Anterior cingulate cortex (tissue), 58 donors: ENCODE data around the gene ADAMTSL4.
"Not testable (repeated sequence)": the region's sequence is repeated elsewhere in the genome, so short reads cannot be mapped to it uniquely, and the experiment has no call there.

Experiments used
- DNase-seq, 58 donors: peaks; one replicate each; lab custom pipeline; 2025; lab: John Stamatoyannopoulos, UW

The ADAMTSL4 gene

GRCh38 chr1:150564051-150564991, 15.1 kb downstream of the ADAMTSL4 start:
- DNase-seq: no peak

GRCh38 chr1:150565240-150565991, 16.2 kb downstream of the ADAMTSL4 start:
- not testable (repeated sequence) for DNase-seq

- no peak for DNase-seq
Observed at GRCh38 chr1:150566589-150567340, 17.6 kb downstream of the ADAMTSL4 start.

GRCh38 chr1:150567341-150567716, 18.1 kb downstream of the ADAMTSL4 start:
- no peak for DNase-seq

GRCh38 chr1:150567717-150568593, 18.7 kb downstream of the ADAMTSL4 start:
- DNase-seq: peak in 43 of 58 donors; percentile 9 to 84 (median 40)

- no peak for DNase-seq
Observed at GRCh38 chr1:150568594-150568966, 19.4 kb downstream of the ADAMTSL4 start.

- no peak for DNase-seq
Observed at GRCh38 chr1:150572918-150573647, 23.9 kb downstream of the ADAMTSL4 start.

- not testable (repeated sequence) for DNase-seq
Observed at GRCh38 chr1:150573648-150574071, 24.5 kb downstream of the ADAMTSL4 start.

GRCh38 chr1:150574260-150575071, 25.3 kb downstream of the ADAMTSL4 start:
- no peak for DNase-seq

- DNase-seq: no peak
Observed at GRCh38 chr1:150575072-150575489, 25.9 kb downstream of the ADAMTSL4 start.

- DNase-seq: no peak
Observed at GRCh38 chr1:150575518-150576366, 26.5 kb downstream of the ADAMTSL4 start.

GRCh38 chr1:150576367-150576711, 27.1 kb downstream of the ADAMTSL4 start:
- no peak for DNase-seq

GRCh38 chr1:150576794-150577556, 27.8 kb downstream of the ADAMTSL4 start:
- DNase-seq: no peak

GRCh38 chr1:150577557-150578271, 28.5 kb downstream of the ADAMTSL4 start:
- DNase-seq: no peak

GRCh38 chr1:150578272-150579109, 29.3 kb downstream of the ADAMTSL4 start:
- peak in 28 of 58 donors; percentile 19 to 63 (median 42) for DNase-seq
